ENCODE results near the gene PCDHGB6. TPM values are rescaled to one million over a fixed set of nuclear protein-coding genes. Genes with fewer than 3 reads are reported as not detected.

PCDHGB6 gene
- total RNA-seq, 1 donor from 2014 or later = 70.2 TPM

GRCh38 chr5:141399555-141400258 is 8.1 kb upstream of the PCDHGB6 start:
- H3K27me3 Mint-ChIP-seq (ENCODE audit: unreplicated experiment) = no peaks in the 10 kb centered on the region
- no peaks in the 10 kb centered on the region for H3K4me1 Mint-ChIP-seq (ENCODE audit: unreplicated experiment)
- H3K27ac Mint-ChIP-seq (ENCODE audit: unreplicated experiment) = no peak overlapping the region
- peaks cover 4% of the 10 kb centered on the region for H3K36me3 Mint-ChIP-seq (ENCODE audit: unreplicated experiment)
- TF ChIP-seq CTCF (IDR thresholded peaks at IDR 0.05) = no peak
- DNase-seq (ENCODE audit: extremely low spot score, unreplicated experiment) = no peak
- H3K9me3 Mint-ChIP-seq (ENCODE audit: unreplicated experiment) = peaks cover 11% of the 10 kb centered on the region
- no peak overlapping the region for H3K4me3 Mint-ChIP-seq (ENCODE audit: unreplicated experiment)

- Mint-ChIP-seq H3K9me3 (ENCODE audit: unreplicated experiment) (peaks cover 11% of the 10 kb centered on the region), H3K36me3 (ENCODE audit: unreplicated experiment) (peaks cover 9% of the 10 kb centered on the region), H3K27ac (ENCODE audit: unreplicated experiment) (no peak within 1 kb of the TSS), H3K4me3 (ENCODE audit: unreplicated experiment) (no peak within 1 kb of the TSS), H3K27me3 (ENCODE audit: unreplicated experiment) (no peaks in the 10 kb centered on the region), H3K4me1 (ENCODE audit: unreplicated experiment) (peaks cover 2% of the 10 kb centered on the region)
- TF ChIP-seq CTCF (IDR thresholded peaks at IDR 0.05) = peak; percentile 27
- DNase-seq (ENCODE audit: extremely low spot score, unreplicated experiment) = no peak
These were observed 5.1 kb upstream of the PCDHGB6 start, which contains the start of gene PCDHGA9 for GRCh38 chr5:141402553-141403243. PCDHGA9 (plus strand) TSS chr5:141402778; CDS start chr5:141402953, 175 bp downstream.

- Mint-ChIP-seq H3K4me3 (ENCODE audit: unreplicated experiment) (no peak overlapping the region), H3K27ac (ENCODE audit: unreplicated experiment) (no peak overlapping the region), H3K9me3 (ENCODE audit: unreplicated experiment) (peaks cover 14% of the 10 kb centered on the region), H3K36me3 (ENCODE audit: unreplicated experiment) (peaks cover 15% of the 10 kb centered on the region), H3K4me1 (ENCODE audit: unreplicated experiment) (peaks cover 7% of the 10 kb centered on the region), H3K27me3 (ENCODE audit: unreplicated experiment) (no peaks in the 10 kb centered on the region)
- no peak for DNase-seq (ENCODE audit: extremely low spot score, unreplicated experiment)
- TF ChIP-seq CTCF (IDR thresholded peaks at IDR 0.05) = no peak
These were observed 4.4 kb upstream of the PCDHGB6 start for GRCh38 chr5:141403387-141403786.

- peaks cover 54% of the 10 kb centered on the region for H3K36me3 Mint-ChIP-seq (ENCODE audit: unreplicated experiment)
- peak overlapping the region; percentile 63 for H3K4me3 Mint-ChIP-seq (ENCODE audit: unreplicated experiment)
- no peak for TF ChIP-seq CTCF (IDR thresholded peaks at IDR 0.05)
- H3K27me3 Mint-ChIP-seq (ENCODE audit: unreplicated experiment) = no peaks in the 10 kb centered on the region
- H3K27ac Mint-ChIP-seq (ENCODE audit: unreplicated experiment) = peak overlapping the region; percentile 63
- H3K4me1 Mint-ChIP-seq (ENCODE audit: unreplicated experiment) = peaks cover 28% of the 10 kb centered on the region
- no peak for DNase-seq (ENCODE audit: extremely low spot score, unreplicated experiment)
- peaks cover 18% of the 10 kb centered on the region for H3K9me3 Mint-ChIP-seq (ENCODE audit: unreplicated experiment)
These were observed 1.9 kb downstream of the PCDHGB6 start for GRCh38 chr5:141409598-141410306.

- peaks cover 66% of the 10 kb centered on the region for H3K36me3 Mint-ChIP-seq (ENCODE audit: unreplicated experiment)
These were observed 3.8 kb downstream of the PCDHGB6 start for GRCh38 chr5:141411575-141411974.

More at GRCh38 chr5:141411575-141411974, 3.8 kb downstream of the PCDHGB6 start:
- no peak overlapping the region for H3K27ac Mint-ChIP-seq (ENCODE audit: unreplicated experiment)
- peaks cover 28% of the 10 kb centered on the region for H3K4me1 Mint-ChIP-seq (ENCODE audit: unreplicated experiment)
- peak overlapping the region; percentile 50 for H3K4me3 Mint-ChIP-seq (ENCODE audit: unreplicated experiment)
- H3K27me3 Mint-ChIP-seq (ENCODE audit: unreplicated experiment) = no peaks in the 10 kb centered on the region
- peaks cover 29% of the 10 kb centered on the region for H3K9me3 Mint-ChIP-seq (ENCODE audit: unreplicated experiment)
- TF ChIP-seq CTCF (IDR thresholded peaks at IDR 0.05) = no peak
- no peak for DNase-seq (ENCODE audit: extremely low spot score, unreplicated experiment)

Data from osteocyte (in vitro differentiated cells).